ENCODE results near the gene FKRP.
A peak's percentile ranks its signal among the peaks of the same experiment; 100 is the strongest.

The FKRP gene

DNA sequence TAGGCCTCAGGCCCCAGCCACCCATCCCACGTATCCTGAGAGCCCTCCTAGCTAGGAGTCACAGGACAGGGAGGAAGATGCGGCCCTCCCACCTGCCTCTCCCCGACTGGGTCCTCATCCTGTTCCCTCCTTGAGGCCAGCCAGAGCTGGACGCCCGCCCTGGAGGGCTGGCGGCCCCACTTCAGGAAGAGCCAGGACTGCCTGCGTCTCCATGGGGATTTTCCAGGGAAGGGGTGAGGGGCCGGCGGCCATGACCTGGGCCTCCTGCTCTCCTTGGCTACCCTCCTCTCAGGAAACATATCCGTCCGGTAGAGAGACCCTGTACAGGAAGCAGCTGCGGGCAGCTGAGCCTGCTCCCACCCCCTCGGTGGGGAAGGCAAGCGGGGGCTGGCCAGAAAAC lies 17.6 kb upstream of the FKRP start (continued):
- TF ChIP-seq, protein P1, sequence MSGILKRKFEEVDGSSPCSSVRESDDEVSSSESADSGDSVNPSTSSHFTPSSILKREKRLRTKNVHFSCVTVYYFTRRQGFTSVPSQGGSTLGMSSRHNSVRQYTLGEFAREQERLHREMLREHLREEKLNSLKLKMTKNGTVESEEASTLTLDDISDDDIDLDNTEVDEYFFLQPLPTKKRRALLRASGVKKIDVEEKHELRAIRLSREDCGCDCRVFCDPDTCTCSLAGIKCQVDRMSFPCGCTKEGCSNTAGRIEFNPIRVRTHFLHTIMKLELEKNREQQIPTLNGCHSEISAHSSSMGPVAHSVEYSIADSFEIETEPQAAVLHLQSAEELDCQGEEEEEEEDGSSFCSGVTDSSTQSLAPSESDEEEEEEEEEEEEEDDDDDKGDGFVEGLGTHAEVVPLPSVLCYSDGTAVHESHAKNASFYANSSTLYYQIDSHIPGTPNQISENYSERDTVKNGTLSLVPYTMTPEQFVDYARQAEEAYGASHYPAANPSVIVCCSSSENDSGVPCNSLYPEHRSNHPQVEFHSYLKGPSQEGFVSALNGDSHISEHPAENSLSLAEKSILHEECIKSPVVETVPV (CRISPR knock-in tag; IDR thresholded peaks at IDR 0.05) = no peak

- ATAC-seq = peak; percentile 85
- TF ChIP-seq ESRRG (CRISPR knock-in tag; IDR thresholded peaks at IDR 0.05) (no peak), TCF4 (CRISPR knock-in tag; IDR thresholded peaks at IDR 0.05; ENCODE audit: borderline replicate concordance) (no peak)
Measured at GRCh38 chr19:46728693-46729339, 17.0 kb upstream of the FKRP start.

GRCh38 chr19:46729696-46730095 lies 16.2 kb upstream of the FKRP start:
- no peak for ATAC-seq
- TF ChIP-seq ZFP30 (CRISPR knock-in tag; IDR thresholded peaks at IDR 0.05) (no peak), PPARA (CRISPR knock-in tag; IDR thresholded peaks at IDR 0.05; ENCODE audit: borderline replicate concordance) (no peak), ESRRG (CRISPR knock-in tag; IDR thresholded peaks at IDR 0.05) (no peak)

- TF ChIP-seq ZNF565 (CRISPR knock-in tag; conservative IDR thresholded peaks at IDR 0.05; ENCODE audit: low read depth) (no peak), PPARA (CRISPR knock-in tag; IDR thresholded peaks at IDR 0.05; ENCODE audit: borderline replicate concordance) (no peak), CSDC2 (CRISPR knock-in tag; IDR thresholded peaks at IDR 0.05) (no peak), CREB5 (CRISPR knock-in tag; IDR thresholded peaks at IDR 0.05; ENCODE audit: low read depth) (no peak)
- TF ChIP-seq, protein P2, sequence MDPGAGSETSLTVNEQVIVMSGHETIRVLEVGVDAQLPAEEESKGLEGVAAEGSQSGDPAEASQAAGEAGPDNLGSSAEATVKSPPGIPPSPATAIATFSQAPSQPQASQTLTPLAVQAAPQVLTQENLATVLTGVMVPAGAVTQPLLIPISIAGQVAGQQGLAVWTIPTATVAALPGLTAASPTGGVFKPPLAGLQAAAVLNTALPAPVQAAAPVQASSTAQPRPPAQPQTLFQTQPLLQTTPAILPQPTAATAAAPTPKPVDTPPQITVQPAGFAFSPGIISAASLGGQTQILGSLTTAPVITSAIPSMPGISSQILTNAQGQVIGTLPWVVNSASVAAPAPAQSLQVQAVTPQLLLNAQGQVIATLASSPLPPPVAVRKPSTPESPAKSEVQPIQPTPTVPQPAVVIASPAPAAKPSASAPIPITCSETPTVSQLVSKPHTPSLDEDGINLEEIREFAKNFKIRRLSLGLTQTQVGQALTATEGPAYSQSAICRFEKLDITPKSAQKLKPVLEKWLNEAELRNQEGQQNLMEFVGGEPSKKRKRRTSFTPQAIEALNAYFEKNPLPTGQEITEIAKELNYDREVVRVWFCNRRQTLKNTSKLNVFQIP (CRISPR knock-in tag; IDR thresholded peaks at IDR 0.05; ENCODE audit: borderline replicate concordance, low read depth) = no peak
- ATAC-seq = no peak
Measured at GRCh38 chr19:46730187-46730586, 15.7 kb upstream of the FKRP start.

GRCh38 chr19:46730595-46730994 lies 15.3 kb upstream of the FKRP start:
- TF ChIP-seq SNAI2 (CRISPR knock-in tag; IDR thresholded peaks at IDR 0.05) (no peak), OSR1 (CRISPR knock-in tag; IDR thresholded peaks at IDR 0.05) (no peak), BACH2 (CRISPR knock-in tag; IDR thresholded peaks at IDR 0.05; ENCODE audit: borderline replicate concordance) (no peak), TOX (CRISPR knock-in tag; IDR thresholded peaks at IDR 0.05; ENCODE audit: borderline replicate concordance) (no peak), ISL1 (CRISPR knock-in tag; IDR thresholded peaks at IDR 0.05) (no peak), ZNF70 (CRISPR knock-in tag; IDR thresholded peaks at IDR 0.05) (no peak), RARB (CRISPR knock-in tag; IDR thresholded peaks at IDR 0.05) (no peak), GLIS3 (CRISPR knock-in tag; IDR thresholded peaks at IDR 0.05) (no peak)
- TF ChIP-seq, protein P3, sequence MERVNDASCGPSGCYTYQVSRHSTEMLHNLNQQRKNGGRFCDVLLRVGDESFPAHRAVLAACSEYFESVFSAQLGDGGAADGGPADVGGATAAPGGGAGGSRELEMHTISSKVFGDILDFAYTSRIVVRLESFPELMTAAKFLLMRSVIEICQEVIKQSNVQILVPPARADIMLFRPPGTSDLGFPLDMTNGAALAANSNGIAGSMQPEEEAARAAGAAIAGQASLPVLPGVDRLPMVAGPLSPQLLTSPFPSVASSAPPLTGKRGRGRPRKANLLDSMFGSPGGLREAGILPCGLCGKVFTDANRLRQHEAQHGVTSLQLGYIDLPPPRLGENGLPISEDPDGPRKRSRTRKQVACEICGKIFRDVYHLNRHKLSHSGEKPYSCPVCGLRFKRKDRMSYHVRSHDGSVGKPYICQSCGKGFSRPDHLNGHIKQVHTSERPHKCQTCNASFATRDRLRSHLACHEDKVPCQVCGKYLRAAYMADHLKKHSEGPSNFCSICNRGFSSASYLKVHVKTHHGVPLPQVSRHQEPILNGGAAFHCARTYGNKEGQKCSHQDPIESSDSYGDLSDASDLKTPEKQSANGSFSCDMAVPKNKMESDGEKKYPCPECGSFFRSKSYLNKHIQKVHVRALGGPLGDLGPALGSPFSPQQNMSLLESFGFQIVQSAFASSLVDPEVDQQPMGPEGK (CRISPR knock-in tag; IDR thresholded peaks at IDR 0.05; ENCODE audit: borderline replicate concordance) = no peak
- TF ChIP-seq, protein P2 (CRISPR knock-in tag; IDR thresholded peaks at IDR 0.05; ENCODE audit: borderline replicate concordance, low read depth) = no peak
- no peak; the same call in 2 of the 3 replicates for ATAC-seq
